Iris pigment epithelial cell (primary cell): ENCODE results near the gene ERN1.

Source experiments
- DNase-seq: peaks from one replicate; pipeline ENCODE4 v3.0.0-alpha.2; 2011; ENCODE audit warnings: low read depth

ERN1 gene

GRCh38 chr17:64083563-64084085 lies 46.3 kb downstream of the ERN1 start:
- no peak for DNase-seq

GRCh38 chr17:64083093-64083492 lies 46.9 kb downstream of the ERN1 start:
- DNase-seq = no peak

- DNase-seq = peak; percentile 87
These were observed 47.8 kb downstream of the ERN1 start for GRCh38 chr17:64081802-64082799.

- DNase-seq = no peak
These were observed 49.7 kb downstream of the ERN1 start for GRCh38 chr17:64080174-64080618.

GRCh38 chr17:64077379-64077778 lies 52.6 kb downstream of the ERN1 start:
- DNase-seq = no peak

- no peak for DNase-seq
These were observed 54.0 kb downstream of the ERN1 start for GRCh38 chr17:64075913-64076312.

- DNase-seq = peak; percentile 75
These were observed 55.1 kb downstream of the ERN1 start for GRCh38 chr17:64074704-64075426.

- no peak for DNase-seq
These were observed 55.9 kb downstream of the ERN1 start for GRCh38 chr17:64073771-64074703.

- no peak for DNase-seq
These were observed 58.8 kb downstream of the ERN1 start for GRCh38 chr17:64071111-64071510.

- DNase-seq = no peak
These were observed 59.7 kb downstream of the ERN1 start for GRCh38 chr17:64070213-64070612.

GRCh38 chr17:64069143-64069542 lies 60.8 kb downstream of the ERN1 start:
- DNase-seq = no peak

GRCh38 chr17:64067657-64068056 lies 62.3 kb downstream of the ERN1 start:
- DNase-seq = no peak

GRCh38 chr17:64066716-64067115 lies 63.2 kb downstream of the ERN1 start:
- no peak for DNase-seq

- no peak for DNase-seq
These were observed 64.8 kb downstream of the ERN1 start for GRCh38 chr17:64065161-64065560.

- no peak for DNase-seq
These were observed 65.6 kb downstream of the ERN1 start for GRCh38 chr17:64064331-64064730.

GRCh38 chr17:64063766-64064224 lies 66.1 kb downstream of the ERN1 start:
- DNase-seq = peak; percentile 38

GRCh38 chr17:64063088-64063487 lies 66.9 kb downstream of the ERN1 start:
- no peak for DNase-seq

- peak; percentile 45 for DNase-seq
These were observed 68.6 kb downstream of the ERN1 start for GRCh38 chr17:64061178-64061898.

GRCh38 chr17:64060331-64060730 lies 69.6 kb downstream of the ERN1 start:
- DNase-seq = no peak

GRCh38 chr17:64059756-64060155 lies 70.2 kb downstream of the ERN1 start:
- no peak for DNase-seq

- DNase-seq = no peak
These were observed 71.3 kb downstream of the ERN1 start for GRCh38 chr17:64058621-64059020.
